ENCODE data around the gene MRPL37.

The MRPL37 gene

GRCh38 chr1:54172614-54173599 is 27.1 kb upstream of the MRPL37 start:
- TF ChIP-seq REST (IDR thresholded peaks at IDR 0.05; ENCODE audit: insufficient read depth in 1 of 2, low read depth in 2 of 2, low read length in 2 of 2): no peak
- TF ChIP-seq POLR2AphosphoS5 (IDR thresholded peaks at IDR 0.05; ENCODE audit: low read depth, low read length): no peak
- no peak for TF ChIP-seq TAF1 (IDR thresholded peaks at IDR 0.05; ENCODE audit: borderline replicate concordance, insufficient read depth, low read length)

GRCh38 chr1:54173681-54174080 is 26.3 kb upstream of the MRPL37 start:
- TF ChIP-seq SIN3A (IDR thresholded peaks at IDR 0.05; ENCODE audit: borderline replicate concordance, insufficient read depth, low read length) (no peak), REST (IDR thresholded peaks at IDR 0.05; ENCODE audit: insufficient read depth in 1 of 2, low read depth in 2 of 2, low read length in 2 of 2) (no peak), FOXP2 (optimal IDR thresholded peaks at IDR 0.05; ENCODE audit: borderline replicate concordance, extremely low read depth, extremely low read length, insufficient read depth) (no peak), TAF1 (IDR thresholded peaks at IDR 0.05; ENCODE audit: borderline replicate concordance, insufficient read depth, low read length) (no peak), POLR2AphosphoS5 (IDR thresholded peaks at IDR 0.05; ENCODE audit: low read depth, low read length) (no peak)

GRCh38 chr1:54174106-54174505 is 25.9 kb upstream of the MRPL37 start:
- TF ChIP-seq TAF1 (IDR thresholded peaks at IDR 0.05; ENCODE audit: borderline replicate concordance, insufficient read depth, low read length) (no peak), POLR2AphosphoS5 (IDR thresholded peaks at IDR 0.05; ENCODE audit: low read depth, low read length) (no peak), FOXP2 (optimal IDR thresholded peaks at IDR 0.05; ENCODE audit: borderline replicate concordance, extremely low read depth, extremely low read length, insufficient read depth) (no peak), SIN3A (IDR thresholded peaks at IDR 0.05; ENCODE audit: borderline replicate concordance, insufficient read depth, low read length) (no peak), REST (IDR thresholded peaks at IDR 0.05; ENCODE audit: insufficient read depth in 1 of 2, low read depth in 2 of 2, low read length in 2 of 2) (no peak)

- TF ChIP-seq SIN3A (IDR thresholded peaks at IDR 0.05; ENCODE audit: borderline replicate concordance, insufficient read depth, low read length) (no peak), REST (IDR thresholded peaks at IDR 0.05; ENCODE audit: insufficient read depth in 1 of 2, low read depth in 2 of 2, low read length in 2 of 2) (no peak), POLR2AphosphoS5 (IDR thresholded peaks at IDR 0.05; ENCODE audit: low read depth, low read length) (no peak)
Observed at GRCh38 chr1:54176621-54177327, 23.2 kb upstream of the MRPL37 start.

Measured in PFSK-1 (cell line).